AG09309 (cell line): Measurements from ENCODE around the gene DHRS11.

Experiments
- DNase-seq: peaks from one replicate; pipeline ENCODE4 v3.0.0-alpha.2; 2010; ENCODE audit warnings: low read depth
- H3K4me3 ChIP-seq: 2 replicates; pipeline ENCODE4 v1.5.1; 2011; ENCODE audit warnings: mild to moderate bottlenecking, low read depth, low read length, moderate library complexity; ENCODE audit not compliant: control insufficient read depth
- CTCF ChIP-seq: IDR thresholded peaks from 2 replicates; pipeline ENCODE4 v1.5.1; 2011; ENCODE audit warnings: mild to moderate bottlenecking, low read depth, low read length, inconsistent platforms; ENCODE audit not compliant: insufficient read depth, control insufficient read depth; ENCODE audit errors: missing control alignments

The DHRS11 gene

GRCh38 chr17:36545465-36546417, 45.9 kb upstream of the DHRS11 start:
- H3K4me3 ChIP-seq, result peak overlapping the region; percentile 90
- TF ChIP-seq CTCF, result no peak
- DNase-seq, result peak; percentile 92

GRCh38 chr17:36546418-36547093, 45.1 kb upstream of the DHRS11 start:
- TF ChIP-seq CTCF, result no peak
- peak overlapping the region; percentile 90 for H3K4me3 ChIP-seq

GRCh38 chr17:36547776-36548175, 43.9 kb upstream of the DHRS11 start:
- no peak for TF ChIP-seq CTCF
- H3K4me3 ChIP-seq, result peak overlapping the region; percentile 4
- no peak for DNase-seq

More at GRCh38 chr17:36546418-36547093, 45.1 kb upstream of the DHRS11 start:
- DNase-seq, result no peak

- no peak overlapping the region for H3K4me3 ChIP-seq
Observed at GRCh38 chr17:36550491-36551417, 40.9 kb upstream of the DHRS11 start.

GRCh38 chr17:36553459-36553858, 38.2 kb upstream of the DHRS11 start:
- TF ChIP-seq CTCF, result no peak
- no peak overlapping the region for H3K4me3 ChIP-seq
- DNase-seq, result no peak

More at GRCh38 chr17:36550491-36551417, 40.9 kb upstream of the DHRS11 start:
- DNase-seq, result no peak
- no peak for TF ChIP-seq CTCF

GRCh38 chr17:36566081-36566480, 25.6 kb upstream of the DHRS11 start:
- DNase-seq, result no peak
- no peak for TF ChIP-seq CTCF
- no peak overlapping the region for H3K4me3 ChIP-seq
